D721Med (cell line): ENCODE measurements around the gene NEUROG1.
A peak's percentile ranks its signal among the peaks of the same experiment; 100 is the strongest.

Experiments
- DNase-seq: peaks from one replicate; pipeline ENCODE4 v3.0.0; 2011; ENCODE audit warnings: low spot score; ENCODE audit not compliant: insufficient read length
- FAIRE-seq: peaks from 2 replicates; lab custom pipeline; 2011; peaks lifted over from hg19 to GRCh38; lab: Jason Lieb, UNC
- CTCF ChIP-seq: IDR thresholded peaks from 2 replicates; pipeline ENCODE4 v1.5.1; 2012; ENCODE audit warnings: mild to moderate bottlenecking, control low read depth; ENCODE audit not compliant: insufficient read depth; ENCODE audit errors: missing control alignments

NEUROG1 gene

GRCh38 chr5:135553688-135554462 lies 18.1 kb upstream of the NEUROG1 start:
- peak; percentile 63 for TF ChIP-seq CTCF
- DNase-seq (no peak), FAIRE-seq (no peak)

- peak; percentile 95 for TF ChIP-seq CTCF
- DNase-seq (peak; percentile 67), FAIRE-seq (peak; percentile 35)
Observed at GRCh38 chr5:135551593-135552447, 16.1 kb upstream of the NEUROG1 start.

GRCh38 chr5:135549413-135549812 lies 13.6 kb upstream of the NEUROG1 start:
- DNase-seq (no peak), FAIRE-seq (no peak)
- no peak for TF ChIP-seq CTCF

- FAIRE-seq (no peak), DNase-seq (no peak)
Observed at GRCh38 chr5:135547590-135548254, 12.0 kb upstream of the NEUROG1 start.

GRCh38 chr5:135546912-135547311 lies 11.1 kb upstream of the NEUROG1 start:
- DNase-seq (no peak), FAIRE-seq (no peak)
- peak; percentile 27 for TF ChIP-seq CTCF

More at GRCh38 chr5:135547590-135548254, 12.0 kb upstream of the NEUROG1 start:
- TF ChIP-seq CTCF = no peak

GRCh38 chr5:135546101-135546500 lies 10.3 kb upstream of the NEUROG1 start:
- FAIRE-seq (peak; percentile 64), DNase-seq (no peak)
- no peak for TF ChIP-seq CTCF
